NOMO-1 (cell line): ENCODE results near the gene OLFM2.

Source experiments
- DNase-seq, 2 experiments: peaks; one replicate each; lab custom pipeline; 2025; ENCODE audit not compliant: unreplicated experiment in 2 of 2; lab: John Stamatoyannopoulos, UW

The OLFM2 gene

DNA sequence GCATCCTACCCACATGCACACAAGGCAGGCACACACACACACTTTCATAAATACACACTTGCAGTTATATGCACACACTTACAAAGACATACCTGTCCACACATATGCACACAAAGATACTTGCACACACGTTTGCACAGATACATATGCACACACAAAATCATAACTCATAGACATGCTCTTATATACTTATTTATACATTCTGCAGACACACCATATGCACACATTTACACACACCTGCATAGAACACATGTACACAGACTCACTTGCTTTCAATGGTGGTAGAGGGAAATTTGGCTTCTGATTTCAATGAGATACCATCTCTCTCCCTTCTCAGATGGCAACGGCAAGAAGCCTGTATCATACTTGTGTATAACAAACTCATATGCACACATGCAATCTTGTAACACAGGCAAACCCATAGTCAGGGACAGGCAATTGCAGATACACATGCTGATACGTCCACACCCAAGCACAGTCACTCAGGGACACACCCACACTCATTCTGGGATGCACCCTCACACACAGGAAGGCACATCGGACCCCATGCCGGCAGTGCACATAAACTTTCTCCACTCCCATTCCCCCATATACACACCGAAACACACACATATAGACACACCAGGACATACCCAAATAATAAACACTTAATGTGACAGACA, 24.7 kb downstream of the OLFM2 start:
- DNase-seq: no peak

DNA sequence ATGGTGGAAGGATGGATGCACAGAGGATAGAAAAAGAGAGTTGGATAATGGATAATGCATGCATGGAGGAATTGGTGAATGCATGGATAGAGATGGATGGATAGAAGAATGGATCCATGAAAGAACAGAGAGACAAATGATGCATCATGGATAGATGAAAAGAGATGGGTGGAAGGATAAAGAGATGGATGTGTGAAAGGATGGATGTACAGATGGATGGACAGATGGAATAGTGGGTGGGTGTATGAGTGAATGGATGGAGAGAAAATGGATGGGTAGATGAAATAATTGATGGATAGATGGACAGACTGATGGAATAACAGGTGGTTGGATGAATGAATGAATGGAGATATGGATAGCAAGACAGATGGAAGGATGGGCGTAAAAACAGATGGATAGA, 25.7 kb downstream of the OLFM2 start:
- DNase-seq: no peak

DNA sequence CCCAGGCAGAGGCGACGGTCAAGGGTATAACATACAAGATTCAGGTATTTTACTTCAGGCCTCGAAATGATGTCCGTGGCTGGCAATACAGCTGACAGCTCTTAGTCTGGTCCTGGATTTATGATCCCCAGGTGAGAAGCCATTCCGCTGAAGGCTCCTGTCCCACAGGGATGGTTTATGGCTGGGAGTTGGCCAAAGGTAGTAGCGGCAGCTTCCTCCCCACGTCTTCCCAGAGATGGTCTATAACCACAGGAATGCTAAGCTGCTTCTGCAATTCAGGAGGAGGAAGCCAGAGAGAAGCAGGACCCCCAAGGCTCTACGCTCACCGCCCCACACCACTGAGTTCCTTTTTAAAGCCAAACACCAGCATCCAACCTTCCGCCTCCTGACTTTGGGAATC, 27.1 kb downstream of the OLFM2 start:
- no peak for DNase-seq

DNA sequence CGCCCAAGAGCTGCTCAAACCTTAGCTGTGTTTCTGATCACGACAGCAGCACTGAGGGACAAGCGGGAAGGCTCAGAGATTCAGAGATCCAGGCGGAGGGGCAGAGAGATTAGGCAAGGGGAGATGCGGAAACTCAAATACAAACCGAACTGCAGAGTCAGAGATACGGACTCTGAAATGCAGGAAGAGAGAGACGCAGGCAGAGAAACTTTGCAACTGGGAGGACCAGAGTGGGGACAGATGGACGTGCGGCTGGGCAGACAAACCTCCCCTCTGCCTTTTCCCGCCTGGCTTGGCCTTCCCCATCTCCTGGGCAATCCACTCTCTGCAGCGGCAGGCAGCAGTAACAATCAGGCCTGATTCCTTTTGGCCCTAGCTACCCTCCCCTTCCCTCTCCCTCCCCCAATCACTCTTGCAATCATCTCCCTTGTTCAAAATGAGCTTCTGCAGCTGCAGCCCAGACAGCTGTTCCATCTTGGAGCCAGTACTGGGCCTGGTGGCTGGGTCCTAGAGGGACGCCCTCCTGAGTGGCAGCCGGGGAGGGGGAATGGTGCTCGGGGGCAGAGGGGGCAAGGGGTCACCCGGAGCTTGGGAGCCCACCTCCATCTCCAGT, 29.7 kb downstream of the OLFM2 start:
- no peak for DNase-seq

DNA sequence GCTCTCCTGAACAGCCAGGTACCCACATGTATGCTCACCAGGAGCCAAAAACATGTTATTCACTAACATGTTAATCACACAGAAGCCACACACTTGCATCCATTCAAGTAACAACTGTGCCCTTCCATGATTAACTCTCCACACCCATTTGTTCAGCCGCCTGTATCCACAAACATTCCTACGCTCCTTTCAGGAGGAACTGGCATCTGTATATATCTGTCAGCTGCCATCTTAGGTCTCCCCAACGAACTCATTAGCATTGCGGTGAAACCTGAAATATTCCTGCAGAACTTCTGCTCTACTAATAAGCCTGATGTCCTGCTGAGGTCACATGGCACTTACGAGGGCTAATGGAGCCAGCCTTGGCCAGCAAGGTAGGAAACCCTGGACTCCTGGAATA, 33.0 kb downstream of the OLFM2 start:
- no peak for DNase-seq

DNA sequence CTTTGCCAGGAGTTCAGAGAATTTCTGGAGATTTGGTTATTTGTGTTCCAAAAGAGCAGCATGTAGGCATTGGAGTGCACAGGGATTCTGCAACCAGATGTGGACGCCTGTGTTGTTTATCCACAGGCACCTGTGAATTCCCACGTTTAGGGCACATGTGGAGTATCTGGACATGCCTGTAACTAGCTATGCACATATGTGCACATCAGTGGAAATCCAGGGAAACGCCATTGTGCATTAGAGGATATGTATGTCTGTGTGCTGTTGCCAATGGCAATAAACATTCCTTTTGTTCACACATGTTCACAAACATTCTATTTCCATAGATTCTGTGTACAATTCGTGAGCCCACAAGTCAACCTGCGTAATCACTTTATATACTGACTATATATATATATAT, 34.7 kb downstream of the OLFM2 start:
- no peak for DNase-seq

DNA sequence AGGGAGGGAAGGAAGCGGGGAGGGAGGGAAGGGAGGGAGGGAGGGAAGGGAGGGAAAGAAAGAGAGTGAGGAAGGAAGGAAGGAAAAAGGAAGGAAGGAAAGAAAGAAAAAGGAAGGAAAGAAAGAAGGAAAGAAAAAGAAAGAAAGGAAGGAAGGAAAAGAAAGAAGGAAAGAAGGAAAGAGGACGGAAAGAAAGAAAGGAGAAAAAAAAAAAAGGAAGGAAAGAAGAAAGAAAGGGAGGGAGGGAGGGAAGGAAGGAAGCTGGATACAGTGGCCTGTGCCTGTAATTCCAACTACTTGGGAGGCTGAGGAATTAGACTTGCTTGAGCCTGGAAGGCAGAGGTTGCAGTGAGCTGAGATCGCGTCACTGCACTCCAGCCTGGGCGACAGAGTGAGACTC, 35.3 kb downstream of the OLFM2 start:
- DNase-seq: no peak

DNA sequence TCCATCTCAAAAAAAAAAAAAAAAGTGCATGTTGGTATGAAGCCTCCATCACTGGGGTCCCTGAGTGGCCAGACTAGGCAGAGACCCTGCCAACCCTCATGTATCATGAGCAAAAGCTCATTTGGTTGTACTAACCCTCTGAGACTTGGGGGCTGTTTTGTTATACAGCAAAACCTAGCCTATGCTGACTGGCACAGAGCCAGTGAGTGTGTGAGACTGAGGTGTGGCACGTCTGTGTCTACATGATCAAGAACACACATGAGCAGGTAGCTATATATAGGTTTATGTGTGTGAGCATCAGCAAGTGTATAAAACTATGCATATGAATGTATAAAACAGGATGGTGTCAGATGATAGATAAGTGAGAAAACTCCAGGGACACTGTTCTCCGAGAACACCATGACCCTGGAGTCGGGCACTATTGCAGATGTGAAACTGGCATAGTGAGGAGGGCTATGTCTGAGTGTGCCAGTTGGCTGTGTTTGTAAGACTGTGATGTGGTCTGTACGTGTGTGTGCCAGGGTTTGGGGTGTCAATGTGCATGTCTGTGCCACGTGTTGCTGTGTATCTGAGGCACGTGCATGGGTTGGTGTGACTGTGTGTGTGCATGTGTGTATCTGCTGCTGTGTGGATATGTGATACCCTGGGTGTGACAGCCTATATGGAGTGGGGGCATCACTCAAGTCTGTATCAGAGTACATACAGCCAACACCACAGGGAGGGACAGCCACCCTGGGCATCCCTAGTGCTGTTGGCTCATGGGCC, 44.5 kb downstream of the OLFM2 start:
- DNase-seq: no peak

DNA sequence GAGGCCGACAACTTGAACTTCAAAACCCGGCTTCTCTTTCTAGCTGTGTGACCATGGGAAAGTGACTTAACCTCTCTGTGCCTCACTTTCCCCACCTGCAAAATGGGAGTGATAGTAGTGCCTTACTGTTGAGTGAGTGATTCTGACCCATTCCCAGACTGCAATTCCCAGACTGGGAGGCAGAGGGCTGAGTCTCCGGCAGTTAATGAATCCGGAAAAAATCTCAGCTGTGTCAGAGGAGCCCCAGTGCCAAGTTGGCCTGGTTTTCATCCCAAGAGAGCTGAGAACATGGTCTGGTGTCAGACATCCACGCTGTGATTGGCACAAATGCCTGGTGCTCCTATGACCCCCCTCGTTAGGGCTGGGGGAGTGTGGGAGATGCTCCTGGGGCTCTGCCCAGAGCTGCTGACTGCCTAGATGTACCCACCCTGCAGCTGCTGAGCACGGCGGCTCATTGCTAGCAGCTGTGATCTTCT, 51.2 kb downstream of the OLFM2 start:
- no peak for DNase-seq

DNA sequence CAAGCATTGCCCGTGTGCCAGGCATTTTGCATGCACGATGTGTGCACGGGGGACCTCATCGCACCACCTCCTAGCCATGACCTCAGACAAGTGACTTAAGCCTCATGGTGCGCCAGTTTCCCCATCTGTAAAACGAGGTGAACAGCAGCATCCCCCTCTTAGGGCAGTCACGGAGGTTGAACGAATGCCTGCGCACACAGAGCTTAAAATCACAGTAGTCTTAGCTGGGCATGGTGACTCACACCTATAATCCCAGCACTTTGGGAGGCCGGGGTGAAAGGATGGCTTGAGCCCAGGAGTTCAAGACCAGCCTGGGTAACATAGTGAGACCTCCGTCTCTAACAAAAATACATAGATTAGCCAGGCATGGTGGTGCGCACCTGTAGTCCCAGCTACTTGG, 52.6 kb downstream of the OLFM2 start:
- DNase-seq: no peak

DNA sequence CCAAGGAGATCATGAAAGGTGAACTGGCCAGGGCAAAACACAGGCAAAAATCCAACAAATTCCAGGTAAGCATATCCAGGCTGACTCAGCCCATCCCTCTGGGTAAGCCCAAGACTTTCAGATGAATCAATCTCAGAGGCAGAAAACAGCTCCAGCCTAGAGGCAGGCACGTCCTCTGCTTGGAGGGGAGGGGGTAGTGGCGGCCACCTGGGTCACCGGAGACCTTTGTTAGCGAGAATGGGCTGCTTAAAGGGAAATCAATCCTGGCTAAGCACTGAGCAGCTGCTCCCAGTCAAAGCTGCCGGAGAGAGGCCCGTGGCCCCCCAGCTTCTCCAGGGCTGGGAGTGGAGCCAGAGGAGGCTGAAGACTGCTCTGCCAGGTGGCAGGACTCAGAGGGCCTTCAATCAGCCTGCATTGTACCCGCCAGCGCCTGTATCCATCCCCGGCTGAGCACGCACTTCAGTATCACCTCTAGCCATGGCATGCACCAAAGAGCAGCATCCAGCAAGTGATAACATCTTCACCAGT, 53.0 kb downstream of the OLFM2 start:
- no peak for DNase-seq

DNA sequence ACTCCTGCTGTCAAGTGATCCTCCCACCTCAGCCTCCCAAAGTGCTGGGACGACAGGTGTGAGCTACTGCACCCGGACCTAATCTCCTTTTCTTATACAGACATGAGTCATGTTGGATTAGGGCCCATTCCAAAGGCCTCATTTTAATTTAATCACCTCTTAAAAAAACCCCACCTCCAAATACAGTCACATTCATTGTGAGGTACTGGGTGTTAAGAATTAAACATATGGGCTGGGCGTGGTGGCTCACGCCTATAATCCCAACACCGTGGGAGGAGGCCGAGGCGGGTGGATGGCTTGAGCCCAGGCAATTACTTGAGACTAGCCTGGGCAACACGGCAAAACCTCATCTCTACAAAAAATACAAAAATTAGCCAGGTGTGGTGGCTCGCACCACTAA, 54.6 kb downstream of the OLFM2 start:
- no peak for DNase-seq

DNA sequence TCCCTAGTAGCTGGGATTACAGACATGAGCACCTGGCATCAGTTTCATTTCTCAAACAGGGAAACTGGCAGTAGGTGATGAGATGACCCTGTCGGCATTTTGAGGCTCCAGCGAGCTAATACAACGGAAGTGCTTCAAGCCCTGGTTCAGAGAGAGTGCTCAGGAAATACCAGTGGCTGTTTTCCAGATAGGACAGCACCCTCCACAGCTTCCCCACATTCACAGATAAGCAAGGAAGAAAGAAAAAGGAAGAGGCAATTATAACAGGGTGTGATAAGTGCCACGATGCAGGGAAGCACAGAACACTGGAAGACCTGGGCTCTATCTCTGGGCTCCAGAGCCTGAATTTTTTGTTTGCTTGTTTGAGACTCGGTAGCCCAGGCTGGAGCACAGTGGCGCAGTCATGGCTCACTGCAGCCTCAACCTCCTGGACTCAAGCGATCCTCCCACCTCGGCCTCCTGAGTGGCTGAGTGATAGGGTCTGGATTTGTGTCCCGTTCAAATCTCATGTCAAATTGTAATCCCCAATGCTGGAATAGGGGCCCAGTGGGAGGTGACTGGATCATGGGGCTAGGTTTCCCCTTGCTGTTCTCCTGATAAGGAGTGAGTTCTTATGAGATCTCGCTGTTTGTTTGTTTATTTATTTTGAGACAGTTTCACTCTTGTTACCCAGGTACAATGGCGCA, 57.7 kb downstream of the OLFM2 start:
- no peak for DNase-seq

DNA sequence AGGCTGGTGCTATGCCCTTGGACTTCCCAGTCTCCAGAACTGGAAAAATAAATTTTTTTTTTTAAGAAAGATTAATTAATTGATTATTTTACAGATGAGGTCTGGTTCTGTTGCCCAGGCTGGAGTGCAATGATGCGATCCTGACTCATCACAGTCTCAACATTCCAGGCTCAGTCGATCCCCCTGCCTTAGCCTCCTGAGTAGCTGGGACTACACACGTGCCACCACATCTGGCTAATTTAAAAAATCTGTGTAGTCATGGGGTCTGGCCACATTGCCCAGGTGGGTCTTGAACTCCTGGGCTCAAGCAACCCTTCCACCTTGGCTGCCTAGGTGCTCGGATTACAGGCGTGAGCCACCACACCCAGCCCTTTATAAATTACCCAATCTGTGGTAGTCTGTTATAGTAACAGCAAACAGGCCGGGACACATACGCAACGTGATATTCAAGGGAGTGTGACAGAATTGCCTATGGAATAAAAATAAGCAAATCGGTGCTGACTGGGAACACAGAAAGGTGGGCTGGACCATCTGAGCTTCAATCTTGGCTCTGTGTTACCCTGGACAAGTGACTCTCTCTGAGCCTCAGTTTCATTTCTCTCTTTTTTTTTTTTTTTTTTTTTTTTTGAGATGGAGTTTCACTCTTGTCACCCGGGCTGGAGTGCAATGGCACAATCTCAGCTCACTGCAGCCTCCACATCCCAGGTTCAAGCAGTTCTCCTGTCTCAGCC, 58.4 kb downstream of the OLFM2 start:
- DNase-seq: no peak

DNA sequence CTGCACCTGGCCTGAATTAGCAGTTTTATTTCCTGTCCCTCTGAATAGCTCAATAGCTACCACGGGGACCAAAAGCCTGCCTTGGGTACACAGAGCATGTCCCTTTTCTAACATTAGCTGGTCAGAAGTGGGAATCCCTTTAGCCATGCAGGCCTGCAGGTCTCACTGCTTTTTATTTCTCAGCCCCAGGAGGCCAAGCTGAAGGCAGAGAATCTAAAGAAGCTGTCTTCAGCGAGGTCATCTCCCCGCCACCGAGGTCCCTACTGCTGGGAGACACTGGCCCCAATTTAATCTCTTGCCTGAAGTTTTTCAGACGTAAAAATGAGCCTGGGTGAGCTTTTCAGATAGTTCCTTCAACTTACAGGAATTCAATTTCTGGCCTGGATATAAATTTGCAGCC, 60.5 kb downstream of the OLFM2 start:
- DNase-seq: no peak

DNA sequence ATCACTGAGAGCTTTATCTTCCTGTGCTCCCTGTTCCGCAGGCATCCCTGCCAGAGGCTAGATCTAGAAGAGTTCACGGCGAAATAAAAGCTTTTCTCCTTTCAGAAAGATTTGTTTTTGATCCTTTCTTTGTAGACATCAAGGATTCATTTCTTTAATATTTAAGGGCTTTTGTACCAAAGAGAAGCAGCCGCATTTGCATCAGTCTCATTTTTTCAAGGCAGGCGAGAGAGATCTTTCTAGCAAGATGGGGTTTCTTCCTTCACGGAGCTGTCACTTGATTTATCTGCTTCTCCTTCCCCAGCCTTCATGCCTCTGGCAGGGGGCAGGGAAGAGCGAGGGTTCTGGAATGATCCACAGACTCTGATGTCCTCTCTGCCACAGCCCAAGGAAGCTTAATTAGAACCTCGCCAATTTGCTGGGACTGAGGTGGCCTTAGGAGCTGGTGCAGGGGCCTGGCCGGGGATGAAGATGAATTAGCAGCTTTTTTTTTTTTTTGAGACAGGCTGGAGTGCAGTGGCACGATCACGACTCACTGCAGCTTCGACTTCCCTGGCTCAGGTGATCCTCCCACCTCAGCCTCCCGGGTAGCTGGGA, 61.2 kb downstream of the OLFM2 start:
- DNase-seq: no peak

DNA sequence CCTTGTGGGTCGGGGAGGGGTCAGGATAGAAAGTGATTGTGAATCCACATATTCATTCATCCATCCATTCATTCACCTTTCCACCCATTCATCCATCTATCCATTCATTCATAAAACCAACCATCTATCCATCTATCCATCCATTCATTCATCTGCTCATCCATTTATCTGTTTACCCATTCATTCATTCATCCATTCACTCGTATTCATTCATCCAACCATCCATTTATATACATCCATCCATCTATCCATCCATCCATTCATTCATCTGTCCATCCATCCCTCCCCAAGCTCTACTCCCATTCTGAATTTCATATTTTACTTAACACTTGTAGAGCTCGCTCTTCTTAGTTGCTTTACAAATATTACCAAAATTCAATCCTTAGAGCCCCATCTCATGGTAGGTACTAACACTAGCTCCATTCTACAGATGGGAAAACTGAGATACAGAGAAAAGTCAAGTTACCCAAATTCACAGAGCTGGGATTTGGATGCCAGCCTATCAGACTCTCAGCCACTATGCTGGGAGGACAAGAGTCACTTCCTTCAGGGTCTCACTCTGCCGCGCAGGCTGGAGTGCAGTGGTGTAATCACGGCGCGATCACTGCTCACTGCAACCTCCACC, 63.6 kb downstream of the OLFM2 start:
- DNase-seq: no peak

DNA sequence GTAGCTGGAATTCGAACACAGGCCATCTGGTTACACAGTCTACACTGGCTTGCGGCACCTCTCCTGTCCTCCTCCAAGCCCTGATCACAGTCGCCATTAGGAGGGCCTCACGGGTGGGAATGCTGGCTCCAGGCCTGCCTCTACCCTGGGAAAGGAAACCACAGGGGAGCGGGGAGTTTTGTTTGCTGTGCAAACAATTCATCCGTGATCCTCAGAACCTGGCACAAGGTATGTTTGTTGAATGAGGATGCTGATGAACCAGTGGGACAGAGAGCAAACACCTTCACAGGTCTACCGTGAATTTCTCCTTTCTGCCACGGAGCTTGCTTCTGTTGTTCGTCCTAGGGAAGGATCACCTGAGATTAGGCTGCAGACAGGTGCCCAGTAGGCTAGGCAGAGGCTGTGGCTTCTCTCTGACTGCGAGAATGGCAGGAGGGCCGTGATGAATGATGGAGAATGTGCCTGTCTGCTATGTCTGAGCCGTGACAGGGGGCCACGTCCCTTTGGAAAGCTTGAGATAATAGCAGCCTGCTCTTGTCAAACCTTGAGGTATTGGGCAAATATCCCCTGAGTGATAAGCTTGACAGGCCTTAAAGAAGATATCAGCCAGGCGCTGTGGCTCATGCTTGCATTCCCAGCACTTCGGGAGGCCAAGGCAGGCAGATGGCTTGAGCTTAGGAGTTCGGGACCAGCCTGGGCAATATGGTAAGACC, 64.5 kb downstream of the OLFM2 start:
- no peak for DNase-seq

DNA sequence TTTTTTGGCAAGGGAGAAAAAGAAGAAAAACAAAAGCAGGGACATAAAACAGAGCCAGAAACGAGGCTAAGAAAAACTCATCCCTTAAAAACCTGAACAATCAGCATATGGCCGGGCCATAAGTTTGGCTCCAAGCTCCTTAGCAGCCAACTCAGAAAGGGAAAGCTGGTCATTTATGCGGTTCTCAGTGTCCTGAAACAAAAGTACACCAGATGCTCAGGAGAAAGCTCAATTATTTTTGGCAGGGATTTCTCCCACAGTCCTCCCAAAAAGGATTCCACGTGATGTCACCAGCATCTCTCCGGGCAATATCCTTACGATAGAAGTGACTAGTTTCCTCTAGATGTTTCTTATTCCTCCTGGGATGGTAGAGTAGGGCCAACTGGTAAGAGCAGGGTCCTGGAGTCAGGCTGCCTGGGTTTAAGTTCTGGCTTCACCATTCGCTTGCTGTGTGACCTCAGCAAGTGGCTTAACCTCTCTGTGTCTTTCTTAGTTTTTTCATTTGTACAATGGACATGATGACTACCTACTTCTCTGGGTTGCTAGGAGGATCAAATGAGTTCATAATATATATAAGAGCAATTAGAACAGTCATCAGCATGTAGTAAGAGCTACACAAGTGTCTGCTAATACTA, 67.2 kb downstream of the OLFM2 start:
- DNase-seq: no peak
